Liver (tissue), 9 donors: Measurements from ENCODE around the gene LRRC46. TPM values are rescaled to one million over a fixed set of nuclear protein-coding genes. Genes with fewer than 3 reads are reported as not detected.

Experiments
- DNase-seq: peaks from one replicate; pipeline ENCODE4 v3.0.0-alpha.2; 2017; ENCODE audit warnings: low spot score
- H3K27ac ChIP-seq, 2 donors: one replicate each; pipeline ENCODE4 v1.7.0; 2013; ENCODE audit warnings: inconsistent platforms in 2 of 2, low read length in 2 of 2, control low read depth in 1 of 2, low read depth in 1 of 2, mild to moderate bottlenecking in 1 of 2
- H3K27me3 ChIP-seq, 4 donors: one replicate each; pipeline versions ENCODE4 v1.6.1 to v1.7.0; 2013; ENCODE audit warnings: low read length in 3 of 4, inconsistent platforms in 1 of 4, mild to moderate bottlenecking in 1 of 4, moderate library complexity in 1 of 4; ENCODE audit not compliant: control insufficient read depth in 4 of 4, insufficient read depth in 4 of 4
- H3K36me3 ChIP-seq, 4 donors: one replicate each; pipeline versions ENCODE4 v1.6.1 to v1.7.0; 2013; ENCODE audit warnings: low read length in 3 of 4, mild to moderate bottlenecking in 3 of 4, low read depth in 1 of 4, moderate library complexity in 1 of 4; ENCODE audit not compliant: control insufficient read depth in 4 of 4, insufficient read depth in 3 of 4
- H3K4me1 ChIP-seq, 4 donors: one replicate each; pipeline versions ENCODE4 v1.6.1 to v1.7.0; 2013; ENCODE audit warnings: low read length in 3 of 4, mild to moderate bottlenecking in 3 of 4, moderate library complexity in 1 of 4; ENCODE audit not compliant: control insufficient read depth in 4 of 4, insufficient read depth in 4 of 4
- H3K4me3 ChIP-seq, 3 donors: one replicate each; pipeline versions ENCODE4 v1.6.1 to v1.7.0; 2013; ENCODE audit warnings: low read length in 3 of 3, control low read depth in 1 of 3, low read depth in 1 of 3, mild to moderate bottlenecking in 1 of 3
- H3K9ac ChIP-seq, 2 donors: one replicate each; pipeline ENCODE4 v1.7.0; 2013; ENCODE audit warnings: low read length in 2 of 2, mild to moderate bottlenecking in 2 of 2, moderate library complexity in 2 of 2, control low read depth in 1 of 2, low read depth in 1 of 2
- H3K9me3 ChIP-seq, 4 donors: one replicate each; pipeline versions ENCODE4 v1.6.1 to v1.7.0; 2013; ENCODE audit warnings: low read length in 3 of 4; ENCODE audit not compliant: control insufficient read depth in 4 of 4
- ATF3 ChIP-seq: IDR thresholded peaks from 2 replicates; pipeline ENCODE4 v1.6.1; 2016; ENCODE audit warnings: antibody characterized with exemption
- EGR1 ChIP-seq, 2 donors: IDR thresholded peaks; 2 replicates each; pipeline ENCODE4 v1.6.1; 2016 to 2018; ENCODE audit warnings: antibody characterized with exemption in 2 of 2, low read depth in 2 of 2
- FOXA1 ChIP-seq: IDR thresholded peaks from 2 replicates; pipeline ENCODE4 v1.6.1; 2016; ENCODE audit warnings: antibody characterized with exemption
- FOXA2 ChIP-seq: IDR thresholded peaks from 2 replicates; pipeline ENCODE4 v1.6.1; 2016; ENCODE audit warnings: antibody characterized with exemption
- GABPA ChIP-seq, 2 donors: IDR thresholded peaks in 1 of 2; conservative IDR thresholded peaks in 1 of 2; 2 replicates each; pipeline ENCODE4 v1.6.1; 2016; ENCODE audit warnings: antibody characterized with exemption in 2 of 2, mild to moderate bottlenecking in 1 of 2, moderate library complexity in 1 of 2
- HNF4A ChIP-seq, 2 donors: conservative IDR thresholded peaks; 2 replicates each; pipeline ENCODE4 v1.6.1; 2016; ENCODE audit warnings: antibody characterized with exemption in 2 of 2, mild to moderate bottlenecking in 2 of 2
- HNF4G ChIP-seq: IDR thresholded peaks from 2 replicates; pipeline ENCODE4 v1.6.1; 2016; ENCODE audit warnings: antibody characterized with exemption
- JUND ChIP-seq, 2 donors: IDR thresholded peaks; 2 replicates each; pipeline ENCODE4 v1.6.1; 2016; ENCODE audit warnings: antibody characterized with exemption in 2 of 2
- MAX ChIP-seq: IDR thresholded peaks from 2 replicates; pipeline ENCODE4 v1.6.1; 2016; ENCODE audit warnings: antibody characterized with exemption
- NR2F2 ChIP-seq: IDR thresholded peaks from 2 replicates; pipeline ENCODE4 v1.6.1; 2016; ENCODE audit warnings: antibody characterized with exemption
- RAD21 ChIP-seq, 2 donors: IDR thresholded peaks; 2 replicates each; pipeline ENCODE4 v1.6.1; 2016; ENCODE audit warnings: antibody characterized with exemption in 2 of 2, mild to moderate bottlenecking in 2 of 2
- RXRA ChIP-seq, 2 donors: IDR thresholded peaks; 2 replicates each; pipeline ENCODE4 v1.6.1; 2017 to 2018; ENCODE audit warnings: antibody characterized with exemption in 2 of 2, mild to moderate bottlenecking in 1 of 2
- SP1 ChIP-seq: IDR thresholded peaks from 2 replicates; pipeline ENCODE4 v1.6.1; 2018; ENCODE audit warnings: antibody characterized with exemption, mild to moderate bottlenecking
- YY1 ChIP-seq: IDR thresholded peaks from 2 replicates; pipeline ENCODE4 v1.6.1; 2016; ENCODE audit warnings: antibody characterized with exemption, mild to moderate bottlenecking
- WGBS: extraction: QIAGEN DNeasy Blood & Tissue Kit; methylation state at CpG from one replicate; pipeline ENCODE4 v1.1.7; 2013; 5-methylcytosine and 5-hydroxymethylcytosine counted together
- polyA plus RNA-seq, 2 donors: library from polyadenylated mRNA; stranded (reverse) in 1 of 2; unstranded in 1 of 2; fragments of 200-250 nt in 1 of 2; fragments of >200 nt in 1 of 2; fragmentation: Nextera tagmentation in 1 of 2; extraction: Ambion mirVana in 1 of 2; gene quantifications; one replicate each; pipeline versions ENCODE4 v1.2.1 to v1.2.3, GENCODE V29; 2013 to 2015
- total RNA-seq, 2 donors: library from RNA; depleted of rRNA; stranded (reverse); fragments of >200 nt; gene quantifications; one replicate each; pipeline ENCODE4 v1.2.3, GENCODE V29; 2014
- TF ChIP-seq, protein P1 (sequence below): IDR thresholded peaks from 2 replicates; pipeline ENCODE4 v1.6.1; 2016; ENCODE audit warnings: antibody characterized with exemption, mild to moderate bottlenecking
- TF ChIP-seq, protein P2 (sequence below): fragments of 150-350 bp; IDR thresholded peaks from 2 replicates; pipeline ENCODE4 v1.5.1; 2017; ENCODE audit warnings: improper control_type of control experiment, low read depth, low read length; ENCODE audit not compliant: missing input control
- TF ChIP-seq, protein P3 (sequence below): IDR thresholded peaks from 2 replicates; pipeline ENCODE4 v1.6.1; 2016; ENCODE audit warnings: antibody characterized with exemption
- donor health status: healthy.
- donor health status: healthy.
- donor health status: healthy.
- donor health status: healthy.
- donor health status: healthy.

The LRRC46 gene
- total and polyA plus RNA-seq, 4 donors = under 0.01 to 0.43 (median 0.32) TPM

GRCh38 chr17:47818002-47818695 is 13.3 kb upstream of the LRRC46 start:
- DNase-seq = no peak
- Histone ChIP-seq H3K36me3 (peaks cover 0 to 9% (median 2%) of the 10 kb centered on the region in 4 donors), H3K27me3 (no peaks in the 10 kb centered on the region), H3K4me1 (peaks cover 0 to 19% (median 5%) of the 10 kb centered on the region in 4 donors), H3K4me3 (no peak overlapping the region), H3K9me3 (no peaks in the 10 kb centered on the region), H3K27ac (no peak overlapping the region), H3K9ac (no peak overlapping the region)
- WGBS = 91% methylated on average over 11 of the region's 11 CpGs
- TF ChIP-seq HNF4G (no peak), EGR1 (IDR thresholded peaks at IDR 0.05; ENCODE audit: low read depth in 2 of 2) (no peak), NR2F2 (no peak)
- TF ChIP-seq, protein P1, sequence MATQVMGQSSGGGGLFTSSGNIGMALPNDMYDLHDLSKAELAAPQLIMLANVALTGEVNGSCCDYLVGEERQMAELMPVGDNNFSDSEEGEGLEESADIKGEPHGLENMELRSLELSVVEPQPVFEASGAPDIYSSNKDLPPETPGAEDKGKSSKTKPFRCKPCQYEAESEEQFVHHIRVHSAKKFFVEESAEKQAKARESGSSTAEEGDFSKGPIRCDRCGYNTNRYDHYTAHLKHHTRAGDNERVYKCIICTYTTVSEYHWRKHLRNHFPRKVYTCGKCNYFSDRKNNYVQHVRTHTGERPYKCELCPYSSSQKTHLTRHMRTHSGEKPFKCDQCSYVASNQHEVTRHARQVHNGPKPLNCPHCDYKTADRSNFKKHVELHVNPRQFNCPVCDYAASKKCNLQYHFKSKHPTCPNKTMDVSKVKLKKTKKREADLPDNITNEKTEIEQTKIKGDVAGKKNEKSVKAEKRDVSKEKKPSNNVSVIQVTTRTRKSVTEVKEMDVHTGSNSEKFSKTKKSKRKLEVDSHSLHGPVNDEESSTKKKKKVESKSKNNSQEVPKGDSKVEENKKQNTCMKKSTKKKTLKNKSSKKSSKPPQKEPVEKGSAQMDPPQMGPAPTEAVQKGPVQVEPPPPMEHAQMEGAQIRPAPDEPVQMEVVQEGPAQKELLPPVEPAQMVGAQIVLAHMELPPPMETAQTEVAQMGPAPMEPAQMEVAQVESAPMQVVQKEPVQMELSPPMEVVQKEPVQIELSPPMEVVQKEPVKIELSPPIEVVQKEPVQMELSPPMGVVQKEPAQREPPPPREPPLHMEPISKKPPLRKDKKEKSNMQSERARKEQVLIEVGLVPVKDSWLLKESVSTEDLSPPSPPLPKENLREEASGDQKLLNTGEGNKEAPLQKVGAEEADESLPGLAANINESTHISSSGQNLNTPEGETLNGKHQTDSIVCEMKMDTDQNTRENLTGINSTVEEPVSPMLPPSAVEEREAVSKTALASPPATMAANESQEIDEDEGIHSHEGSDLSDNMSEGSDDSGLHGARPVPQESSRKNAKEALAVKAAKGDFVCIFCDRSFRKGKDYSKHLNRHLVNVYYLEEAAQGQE = no peak

- Histone ChIP-seq H3K9ac (no peak overlapping the region), H3K27me3 (no peaks in the 10 kb centered on the region), H3K4me1 (peaks cover 0 to 19% (median 5%) of the 10 kb centered on the region in 4 donors), H3K27ac (no peak overlapping the region), H3K36me3 (peaks cover 2 to 22% (median 12%) of the 10 kb centered on the region in 4 donors), H3K4me3 (no peak overlapping the region), H3K9me3 (no peaks in the 10 kb centered on the region)
- TF ChIP-seq FOXA2 = no peak
- TF ChIP-seq ATF3 = no peak
- TF ChIP-seq, protein P2, sequence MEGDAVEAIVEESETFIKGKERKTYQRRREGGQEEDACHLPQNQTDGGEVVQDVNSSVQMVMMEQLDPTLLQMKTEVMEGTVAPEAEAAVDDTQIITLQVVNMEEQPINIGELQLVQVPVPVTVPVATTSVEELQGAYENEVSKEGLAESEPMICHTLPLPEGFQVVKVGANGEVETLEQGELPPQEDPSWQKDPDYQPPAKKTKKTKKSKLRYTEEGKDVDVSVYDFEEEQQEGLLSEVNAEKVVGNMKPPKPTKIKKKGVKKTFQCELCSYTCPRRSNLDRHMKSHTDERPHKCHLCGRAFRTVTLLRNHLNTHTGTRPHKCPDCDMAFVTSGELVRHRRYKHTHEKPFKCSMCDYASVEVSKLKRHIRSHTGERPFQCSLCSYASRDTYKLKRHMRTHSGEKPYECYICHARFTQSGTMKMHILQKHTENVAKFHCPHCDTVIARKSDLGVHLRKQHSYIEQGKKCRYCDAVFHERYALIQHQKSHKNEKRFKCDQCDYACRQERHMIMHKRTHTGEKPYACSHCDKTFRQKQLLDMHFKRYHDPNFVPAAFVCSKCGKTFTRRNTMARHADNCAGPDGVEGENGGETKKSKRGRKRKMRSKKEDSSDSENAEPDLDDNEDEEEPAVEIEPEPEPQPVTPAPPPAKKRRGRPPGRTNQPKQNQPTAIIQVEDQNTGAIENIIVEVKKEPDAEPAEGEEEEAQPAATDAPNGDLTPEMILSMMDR = no peak
- TF ChIP-seq HNF4G = no peak
- TF ChIP-seq SP1 = no peak
- no peak for TF ChIP-seq RXRA (IDR thresholded peaks at IDR 0.05)
- no peak for TF ChIP-seq HNF4A (conservative IDR thresholded peaks at IDR 0.05)
- no peak for TF ChIP-seq RAD21 (IDR thresholded peaks at IDR 0.05)
- no peak for TF ChIP-seq JUND (IDR thresholded peaks at IDR 0.05)
- TF ChIP-seq EGR1 (IDR thresholded peaks at IDR 0.05; ENCODE audit: low read depth in 2 of 2) = no peak
- no peak for TF ChIP-seq FOXA1
- TF ChIP-seq, protein P1 = no peak
- TF ChIP-seq, protein P3, sequence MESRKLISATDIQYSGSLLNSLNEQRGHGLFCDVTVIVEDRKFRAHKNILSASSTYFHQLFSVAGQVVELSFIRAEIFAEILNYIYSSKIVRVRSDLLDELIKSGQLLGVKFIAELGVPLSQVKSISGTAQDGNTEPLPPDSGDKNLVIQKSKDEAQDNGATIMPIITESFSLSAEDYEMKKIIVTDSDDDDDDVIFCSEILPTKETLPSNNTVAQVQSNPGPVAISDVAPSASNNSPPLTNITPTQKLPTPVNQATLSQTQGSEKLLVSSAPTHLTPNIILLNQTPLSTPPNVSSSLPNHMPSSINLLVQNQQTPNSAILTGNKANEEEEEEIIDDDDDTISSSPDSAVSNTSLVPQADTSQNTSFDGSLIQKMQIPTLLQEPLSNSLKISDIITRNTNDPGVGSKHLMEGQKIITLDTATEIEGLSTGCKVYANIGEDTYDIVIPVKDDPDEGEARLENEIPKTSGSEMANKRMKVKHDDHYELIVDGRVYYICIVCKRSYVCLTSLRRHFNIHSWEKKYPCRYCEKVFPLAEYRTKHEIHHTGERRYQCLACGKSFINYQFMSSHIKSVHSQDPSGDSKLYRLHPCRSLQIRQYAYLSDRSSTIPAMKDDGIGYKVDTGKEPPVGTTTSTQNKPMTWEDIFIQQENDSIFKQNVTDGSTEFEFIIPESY = no peak
- TF ChIP-seq NR2F2 = no peak
- no peak for TF ChIP-seq MAX
- TF ChIP-seq YY1 = no peak
- TF ChIP-seq GABPA (IDR thresholded peaks at IDR 0.05 in 1 of 2, conservative IDR thresholded peaks at IDR 0.05 in 1 of 2) = no peak
- 84% methylated on average over 10 of the region's 10 CpGs for WGBS
- no peak for DNase-seq
Observed at GRCh38 chr17:47819475-47819874, 12.0 kb upstream of the LRRC46 start.
